ENCODE measurements around the gene CA14.
A peak's percentile ranks its signal among the peaks of the same experiment; 100 is the strongest.
"Not testable (repeated sequence)": the region's sequence is repeated elsewhere in the genome, so short reads cannot be mapped to it uniquely, and the experiment has no call there.

CA14 gene

GRCh38 chr1:150280138-150280707 is 22.6 kb downstream of the CA14 start:
- no peak for DNase-seq (ENCODE audit: low read depth in 1 of 2, low spot score in 1 of 2)

DNA sequence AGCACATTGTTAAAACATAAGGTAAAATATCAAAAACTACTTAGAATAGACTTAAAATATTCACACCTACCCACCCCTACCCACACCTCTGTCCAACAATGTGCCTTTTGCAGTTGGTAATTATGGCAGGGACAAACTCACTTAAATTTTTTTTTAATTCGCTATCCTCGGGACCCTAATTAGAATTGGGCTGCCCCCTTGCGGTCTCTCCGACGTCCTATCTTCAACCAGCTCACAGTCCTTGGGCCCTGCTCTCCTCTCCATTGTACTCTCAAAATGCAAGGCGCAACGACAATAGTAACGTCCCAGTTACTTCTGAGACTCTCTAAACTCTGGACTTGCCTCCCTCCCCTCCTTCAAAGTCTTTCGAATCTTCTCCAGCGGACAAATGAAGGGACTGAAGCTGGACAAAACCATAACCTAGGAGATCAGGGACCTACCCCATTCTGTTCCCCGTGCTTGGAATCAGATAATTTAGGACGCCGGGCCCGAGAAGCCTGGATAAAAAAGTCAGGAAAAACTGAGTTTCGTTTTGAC is 23.7 kb downstream of the CA14 start:
- peak in 1 of 2 donors; percentile 22 for DNase-seq (ENCODE audit: low read depth in 1 of 2, low spot score in 1 of 2)

DNA sequence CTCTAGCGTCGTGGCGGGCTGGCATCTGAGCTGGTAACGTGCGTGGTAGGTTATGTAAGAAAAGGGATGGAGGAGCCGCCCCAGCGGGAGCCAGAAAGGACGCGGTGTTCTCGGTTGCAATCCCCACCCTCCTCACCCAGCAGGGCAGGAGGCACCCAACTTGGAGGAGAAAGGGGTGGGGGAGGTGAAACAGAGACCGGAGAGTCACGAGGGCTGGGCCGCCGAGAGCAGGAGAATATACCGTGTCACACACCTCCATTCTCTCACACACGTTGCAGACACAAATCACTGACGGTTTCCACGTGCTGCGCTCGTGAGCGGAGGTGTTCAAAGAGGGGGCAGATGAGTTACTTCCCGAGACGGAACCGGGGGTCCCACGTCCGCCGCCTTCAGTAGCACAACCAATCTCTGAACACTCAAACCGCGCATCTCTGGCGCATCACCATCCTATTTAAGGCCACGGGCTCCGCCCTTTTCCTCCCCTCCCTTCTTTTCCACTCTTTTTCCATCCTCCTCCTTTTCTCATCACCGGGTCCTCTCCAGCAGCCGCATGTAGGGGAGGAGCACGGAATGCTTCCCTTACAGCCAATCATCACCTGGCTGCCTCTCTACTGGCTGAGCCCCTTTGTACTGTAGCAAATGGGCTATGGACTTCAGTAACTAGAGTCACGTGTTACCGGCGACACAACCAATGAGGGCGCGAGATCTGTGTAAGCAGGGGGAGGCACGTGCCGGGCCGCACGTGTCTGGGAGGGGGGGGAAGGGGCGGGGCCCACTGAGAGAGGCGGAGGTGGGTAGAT is 24.4 kb downstream of the CA14 start, which contains the start of gene CIART:
Gene CIART, plus strand, starts transcription at position 797 of the 800 bp plus-strand sequence. CDS start 714 bp downstream, outside the sequence.
- DNase-seq (ENCODE audit: low read depth in 1 of 2, low spot score in 1 of 2), result peak; percentile 44 to 66

- DNase-seq (ENCODE audit: low read depth in 1 of 2, low spot score in 1 of 2), result no peak
Measured at GRCh38 chr1:150282558-150282958, 25.0 kb downstream of the CA14 start.

DNA sequence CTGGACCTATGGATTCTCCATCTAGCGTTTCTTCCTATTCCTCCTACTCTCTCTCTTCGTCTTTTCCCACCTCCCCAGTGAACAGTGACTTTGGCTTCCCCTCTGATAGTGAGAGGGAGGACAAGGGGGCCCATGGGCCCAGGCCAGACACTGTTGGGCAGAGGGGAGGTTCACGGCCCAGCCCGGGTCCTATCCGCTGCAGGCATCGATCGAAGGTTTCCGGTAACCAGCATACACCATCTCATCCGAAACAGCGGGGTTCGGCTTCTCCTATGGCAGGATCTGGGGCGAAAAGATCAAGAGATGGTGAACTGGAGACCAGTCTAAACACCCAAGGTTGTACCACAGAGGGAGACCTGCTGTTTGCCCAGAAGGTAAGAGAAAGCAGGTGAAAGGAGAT is 25.7 kb downstream of the CA14 start:
- no peak for DNase-seq (ENCODE audit: low read depth in 1 of 2, low spot score in 1 of 2)

GRCh38 chr1:150288382-150288781 is 30.8 kb downstream of the CA14 start:
- DNase-seq (ENCODE audit: low read depth in 1 of 2, low spot score in 1 of 2), result no peak

- no peak for DNase-seq (ENCODE audit: low read depth in 1 of 2, low spot score in 1 of 2)
Measured at GRCh38 chr1:150288822-150289221, 31.2 kb downstream of the CA14 start.

DNA sequence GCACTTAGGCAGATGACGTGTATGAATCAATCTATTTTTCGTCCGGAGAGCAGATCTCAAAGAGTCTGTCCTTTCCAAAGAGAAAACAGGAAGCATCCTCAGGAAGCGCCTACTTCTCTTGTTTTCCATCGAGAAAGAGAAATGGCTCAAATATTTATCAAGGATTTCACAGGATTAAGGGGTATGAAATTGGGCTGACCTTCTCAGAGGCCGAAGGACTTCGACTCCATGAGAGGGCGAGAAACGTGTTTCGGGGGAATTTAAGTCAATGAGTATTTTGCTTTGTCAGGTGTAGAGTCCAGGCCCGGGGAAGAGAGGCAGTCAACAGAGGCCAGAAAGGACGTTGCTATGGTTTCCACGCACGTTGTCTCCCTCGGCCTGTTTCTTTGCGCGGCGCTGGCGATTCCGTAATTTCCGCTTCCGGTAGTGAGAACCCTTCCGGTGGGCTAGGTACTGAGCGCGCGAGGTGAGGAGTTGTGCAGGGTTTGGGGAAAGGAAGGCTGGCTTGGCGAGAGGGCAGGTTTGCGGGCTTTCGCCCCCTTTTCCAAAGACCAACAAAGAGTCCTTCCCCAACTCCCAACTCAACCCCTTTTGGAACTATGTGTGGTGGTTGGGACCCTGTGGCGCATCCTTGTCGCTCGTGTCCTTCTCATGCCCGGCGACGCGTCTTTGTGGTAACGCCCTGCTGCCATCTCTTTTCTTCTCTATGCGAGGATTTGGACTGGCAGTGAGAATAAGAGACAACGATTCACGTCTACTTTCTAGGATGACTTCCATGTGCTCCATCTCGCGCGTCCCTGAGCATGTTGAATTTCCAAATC is 36.1 kb downstream of the CA14 start, which contains the start of gene MRPS21:
Gene MRPS21, plus strand, starts transcription at position 429 of the 821 bp plus-strand sequence. CDS start 506 bp downstream, outside the sequence.
- DNase-seq (ENCODE audit: low read depth in 1 of 2, low spot score in 1 of 2), result peak; percentile 73

GRCh38 chr1:150295476-150295875 is 37.9 kb downstream of the CA14 start:
- no peak for DNase-seq (ENCODE audit: low read depth in 1 of 2, low spot score in 1 of 2)

DNA sequence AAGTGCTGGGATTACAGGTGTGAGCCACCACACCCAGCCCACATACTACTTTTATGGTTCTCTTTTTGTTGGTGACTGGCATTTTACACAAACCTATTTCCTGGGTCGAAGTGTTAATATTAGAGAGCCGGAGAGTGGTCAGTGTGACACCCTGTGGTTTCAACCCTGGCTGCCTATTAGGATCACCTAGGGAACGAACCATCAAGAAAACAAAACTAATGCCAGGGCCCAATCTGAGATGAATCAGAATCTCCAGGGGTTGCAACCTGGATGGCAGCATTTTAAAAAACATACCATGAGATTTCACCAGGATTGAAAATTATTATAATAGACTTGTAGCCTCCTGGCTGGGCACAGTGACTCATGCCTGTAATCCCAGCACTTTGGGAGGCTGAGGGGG is 42.1 kb downstream of the CA14 start:
- DNase-seq (ENCODE audit: low read depth in 1 of 2, low spot score in 1 of 2), result no peak

- no peak for DNase-seq (ENCODE audit: low read depth in 1 of 2, low spot score in 1 of 2)
Measured at GRCh38 chr1:150302338-150302737, 44.8 kb downstream of the CA14 start.

GRCh38 chr1:150302902-150303301 is 45.3 kb downstream of the CA14 start:
- no peak for DNase-seq (ENCODE audit: low read depth in 1 of 2, low spot score in 1 of 2)

GRCh38 chr1:150308585-150308984 is 51.0 kb downstream of the CA14 start:
- not testable (repeated sequence) for DNase-seq (ENCODE audit: low read depth in 1 of 2, low spot score in 1 of 2)

- DNase-seq (ENCODE audit: low read depth in 1 of 2, low spot score in 1 of 2), result no peak
Measured at GRCh38 chr1:150309758-150310508, 52.4 kb downstream of the CA14 start.

GRCh38 chr1:150311762-150312161 is 54.2 kb downstream of the CA14 start:
- DNase-seq (ENCODE audit: low read depth in 1 of 2, low spot score in 1 of 2), result no peak

Data from activated T-helper 1 cell treated with anti-CD3 and anti-CD28 coated beads, Interleukin-2, amount 50 U/mL, for 16 hours (primary cell).